Left renal cortex interstitium (tissue), 4 donors: ENCODE results near the gene C10orf88. TPM values are rescaled to one million over a fixed set of nuclear protein-coding genes. Genes with fewer than 3 reads are reported as not detected.
"Not testable (repeated sequence)": the region's sequence is repeated elsewhere in the genome, so short reads cannot be mapped to it uniquely, and the experiment has no call there.

ENCODE experiments used
- DNase-seq, 4 donors: peaks; one replicate each; pipeline ENCODE4 v3.0.0-alpha.2; 2013; ENCODE audit warnings: low read depth in 4 of 4, low spot score in 2 of 4, missing footprints in 1 of 4
- polyA plus RNA-seq, 4 donors: library from polyadenylated mRNA; unstranded; fragments of 120-200 nt; gene quantifications; one replicate each; pipeline ENCODE4 v1.2.1, GENCODE V29; 2013; ENCODE audit not compliant: insufficient read length in 4 of 4

The C10orf88 gene
- polyA plus RNA-seq, 4 donors: 15.2 to 20.5 (median 19.7) TPM

GRCh38 chr10:122968698-122969097 lies 14.7 kb upstream of the C10orf88 start:
- no peak for DNase-seq

- no peak for DNase-seq
These were observed 12.9 kb upstream of the C10orf88 start for GRCh38 chr10:122966879-122967278.

GRCh38 chr10:122962405-122962804 lies 8.4 kb upstream of the C10orf88 start:
- DNase-seq: no peak

GRCh38 chr10:122957474-122957873 lies 3.4 kb upstream of the C10orf88 start:
- DNase-seq: no peak

GRCh38 chr10:122955892-122956291 lies 1.9 kb upstream of the C10orf88 start:
- no peak for DNase-seq

- DNase-seq: no peak
These were observed 664 bp upstream of the C10orf88 start for GRCh38 chr10:122954731-122955050.

GRCh38 chr10:122949296-122949695 lies 4.7 kb downstream of the C10orf88 start:
- no peak for DNase-seq

- DNase-seq: no peak
These were observed 14.0 kb downstream of the C10orf88 start for GRCh38 chr10:122939856-122940543.

- no peak for DNase-seq
These were observed 14.7 kb downstream of the C10orf88 start for GRCh38 chr10:122939133-122939855.

- no peak for DNase-seq
These were observed 22.7 kb downstream of the C10orf88 start for GRCh38 chr10:122931088-122931906.

- DNase-seq: no peak
These were observed 23.9 kb downstream of the C10orf88 start for GRCh38 chr10:122930140-122930539.

GRCh38 chr10:122915700-122916099 lies 38.3 kb downstream of the C10orf88 start:
- DNase-seq: no peak

GRCh38 chr10:122911889-122912484 lies 42.0 kb downstream of the C10orf88 start:
- peak; percentile 41 to 67 (median 48) for DNase-seq

- DNase-seq: no peak
These were observed 43.7 kb downstream of the C10orf88 start, which contains the start of gene FAM24A for GRCh38 chr10:122910310-122910709. TSS of gene FAM24A (plus strand) at chr10:122910610. CDS start at chr10:122911635, 1,025 bp downstream.

GRCh38 chr10:122903861-122904260 lies 50.2 kb downstream of the C10orf88 start:
- DNase-seq: not testable (repeated sequence)

GRCh38 chr10:122894261-122894944 lies 59.6 kb downstream of the C10orf88 start:
- no peak for DNase-seq

- DNase-seq: no peak
These were observed 69.9 kb downstream of the C10orf88 start for GRCh38 chr10:122884166-122884565.

- DNase-seq: no peak
These were observed 71.3 kb downstream of the C10orf88 start for GRCh38 chr10:122882766-122883165.
